ENCODE measurements around the gene SDCBP2.

The SDCBP2 gene

GRCh38 chr20:1272368-1273100 lies 56.4 kb downstream of the SDCBP2 start:
- DNase-seq (ENCODE audit: low spot score) = no peak

DNA sequence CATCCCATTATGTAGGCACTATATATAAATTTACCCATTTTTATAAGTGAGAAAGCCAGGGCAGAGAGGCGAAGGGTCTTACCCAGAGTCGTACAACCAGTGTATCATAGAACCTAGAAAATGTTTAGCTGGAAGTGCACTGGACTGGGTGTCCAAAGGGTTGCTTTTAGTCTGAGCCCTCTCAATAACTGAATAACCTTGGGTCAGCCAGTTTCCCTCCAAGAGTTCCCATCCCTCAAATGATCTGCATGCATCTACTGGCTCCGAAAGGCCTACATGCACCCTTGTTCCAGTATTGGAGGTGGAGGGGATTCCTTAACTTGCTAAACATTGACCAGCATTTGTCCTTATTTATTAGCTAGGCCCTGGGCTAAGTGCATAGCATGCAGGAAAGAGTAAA lies 59.1 kb downstream of the SDCBP2 start:
- DNase-seq (ENCODE audit: low spot score) = no peak

DNA sequence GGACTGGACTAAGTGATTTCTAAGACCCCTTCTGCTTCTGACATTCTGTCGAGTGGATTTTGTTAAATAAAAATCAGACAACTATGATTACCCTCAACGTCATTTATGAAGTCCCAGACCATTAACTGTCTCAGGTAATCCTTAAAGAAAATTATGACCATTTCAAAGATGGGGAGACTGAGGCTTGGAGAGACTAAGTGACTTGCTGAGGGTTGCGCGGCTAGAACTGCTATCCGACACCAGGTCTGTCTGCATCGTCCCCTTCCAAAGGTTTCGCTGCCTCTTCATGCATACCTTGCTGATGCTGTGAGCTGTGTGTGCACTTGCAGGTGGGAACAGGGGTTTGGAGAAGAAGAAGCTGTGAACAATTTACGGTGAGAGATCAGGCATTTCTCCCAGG lies 59.7 kb downstream of the SDCBP2 start:
- no peak for DNase-seq (ENCODE audit: low spot score)

DNA sequence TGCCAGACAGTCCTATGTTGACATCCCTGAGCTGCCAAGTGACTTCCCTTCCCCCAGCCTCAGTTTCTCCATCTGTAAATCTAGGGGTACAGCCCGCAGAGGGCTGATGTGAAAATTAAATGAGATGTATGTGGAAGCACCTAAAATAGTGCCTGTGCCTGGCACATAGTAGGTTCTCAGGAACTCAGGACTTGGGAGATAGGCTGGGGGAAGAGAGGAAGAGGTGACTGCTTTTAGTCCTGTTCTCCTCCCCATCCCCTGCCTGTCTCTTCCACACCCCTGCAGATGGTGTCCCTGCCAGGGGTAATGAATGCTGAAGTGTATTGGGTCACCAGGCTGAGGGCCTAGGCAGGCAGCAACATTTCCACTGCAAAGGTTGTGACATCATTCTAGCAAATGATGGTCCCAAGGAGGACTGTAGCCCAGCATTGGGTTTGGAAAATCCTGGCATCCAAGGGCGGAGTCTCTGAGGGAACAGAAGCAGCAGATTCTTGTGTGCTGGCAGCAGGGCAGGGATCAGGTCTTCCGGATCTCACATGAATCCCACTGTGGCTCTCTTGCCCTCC lies 61.0 kb downstream of the SDCBP2 start:
- DNase-seq (ENCODE audit: low spot score) = no peak

GRCh38 chr20:1267161-1267560 lies 61.8 kb downstream of the SDCBP2 start:
- DNase-seq (ENCODE audit: low spot score) = peak; percentile 61

DNA sequence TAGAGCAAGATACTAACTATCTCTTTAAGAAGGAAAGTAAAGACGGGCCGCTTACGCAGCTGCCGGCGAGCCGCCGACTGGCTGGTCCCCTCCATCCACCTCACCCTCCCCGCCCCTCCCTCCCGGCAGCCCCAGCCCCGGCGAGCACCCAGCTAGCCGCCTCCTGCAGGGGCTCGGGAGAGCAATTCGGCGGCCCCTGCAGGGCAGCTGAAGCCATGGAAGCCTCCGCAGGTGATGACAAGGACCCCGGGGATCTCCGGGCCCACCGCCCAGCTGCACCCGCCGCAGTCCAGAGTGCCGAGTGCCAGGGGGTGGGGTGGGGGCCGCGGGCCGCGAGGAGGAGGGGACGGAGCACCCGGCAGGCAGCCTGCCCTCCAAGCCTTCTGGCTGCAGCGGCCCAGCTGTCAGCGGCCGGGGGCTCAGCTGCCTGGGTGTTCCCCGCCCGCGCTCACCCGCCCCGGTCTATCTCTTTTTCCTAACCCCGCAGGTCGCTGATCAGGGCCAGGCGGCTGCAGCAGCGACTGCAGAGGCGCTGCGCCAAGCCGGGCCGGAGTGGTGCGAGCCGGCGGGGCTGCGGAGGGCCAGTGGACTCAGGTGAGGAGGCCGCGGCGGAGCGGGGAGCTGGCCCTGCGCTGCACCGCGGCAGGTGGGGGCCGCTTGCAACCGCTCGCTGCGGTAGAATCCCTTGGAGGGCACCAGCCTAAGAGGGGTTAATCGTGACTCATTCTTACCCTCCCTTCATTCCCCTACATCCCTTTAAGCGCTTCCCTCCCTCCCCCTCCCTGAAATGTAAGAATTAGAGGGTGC lies 62.6 kb downstream of the SDCBP2 start, which contains the start of gene SNPH:
SNPH (plus strand) TSS at position 128 of the 807 bp plus-strand sequence. CDS start 29,946 bp downstream, outside the sequence.
- peak; percentile 65 for DNase-seq (ENCODE audit: low spot score)

DNA sequence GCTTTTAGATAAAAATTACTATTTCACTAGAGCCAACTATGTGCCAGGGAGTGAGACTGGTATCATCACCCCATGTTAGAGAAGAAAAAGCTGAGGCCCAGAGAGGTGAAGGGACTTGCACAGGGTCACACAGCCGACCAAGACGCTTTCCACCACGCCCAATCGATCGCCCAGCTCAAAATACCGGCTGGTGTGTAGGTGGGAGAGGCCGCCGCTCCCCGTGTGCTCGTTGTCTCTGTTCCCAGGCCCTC lies 63.1 kb downstream of the SDCBP2 start:
- DNase-seq (ENCODE audit: low spot score) = no peak

DNA sequence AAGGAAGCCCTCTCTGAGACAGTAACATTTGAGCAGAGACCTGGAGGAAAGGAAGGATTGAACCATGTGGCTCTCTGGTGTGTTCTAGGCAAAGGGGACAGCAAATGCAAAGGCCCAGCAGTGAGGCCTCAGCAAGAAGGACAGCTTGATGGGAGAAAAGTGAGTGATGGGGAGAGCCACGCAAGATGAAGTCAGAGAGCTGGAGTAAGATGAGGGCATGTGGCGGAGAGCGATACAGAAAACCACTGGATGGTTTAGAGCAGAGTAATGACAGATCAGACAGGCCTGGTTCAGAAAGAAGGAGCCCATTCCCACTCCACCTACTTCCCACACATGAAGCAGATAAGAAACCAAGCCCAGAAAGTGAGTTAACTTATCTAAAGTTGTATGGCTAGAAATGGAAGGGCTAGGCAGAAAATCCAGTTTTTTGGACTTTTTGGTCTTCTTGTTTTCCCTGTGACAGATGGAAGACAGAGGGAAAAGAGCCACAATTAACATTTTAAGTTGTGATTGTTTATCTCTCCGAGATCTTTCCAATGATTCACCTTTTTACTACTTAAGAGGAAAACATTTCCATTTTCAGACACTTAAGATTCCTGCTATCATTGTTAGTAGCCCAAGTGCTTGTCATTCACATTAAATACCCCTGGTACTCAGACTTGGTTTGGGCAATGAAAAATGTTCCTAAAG lies 63.6 kb downstream of the SDCBP2 start:
- no peak for DNase-seq (ENCODE audit: low spot score)

GRCh38 chr20:1264727-1265126 lies 64.2 kb downstream of the SDCBP2 start:
- DNase-seq (ENCODE audit: low spot score) = no peak

DNA sequence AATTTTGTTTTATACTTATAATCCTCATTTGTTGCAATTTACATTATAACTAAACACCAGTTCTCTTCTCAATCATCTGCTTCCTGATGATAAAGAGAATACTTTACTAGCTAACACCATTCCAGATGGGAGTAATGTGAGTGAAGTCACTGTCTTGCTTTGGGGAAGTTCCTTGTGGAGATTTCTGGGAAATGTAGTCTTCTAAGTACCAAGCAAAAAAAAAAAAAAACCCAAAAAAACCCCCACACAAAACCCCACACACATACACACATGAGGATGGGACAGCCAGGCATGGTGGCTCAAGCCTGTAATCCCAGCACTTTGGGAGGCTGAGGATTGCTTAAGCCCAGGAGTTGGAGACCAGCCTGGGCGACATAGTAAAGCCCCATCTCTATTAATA lies 65.1 kb downstream of the SDCBP2 start:
- no peak for DNase-seq (ENCODE audit: low spot score)

All from cerebellar cortex (tissue), 1 donor.